Heart left ventricle (tissue), 16 donors: ENCODE data around the gene NEK10. TPM values are rescaled to one million over a fixed set of nuclear protein-coding genes. Genes with fewer than 3 reads are reported as not detected.

ENCODE experiments used
- ATAC-seq, 4 donors: fragments of 200-7000 bp; cut with Tn5 transposase; one replicate each; pipeline ENCODE4 v1.9.1; 2020 to 2022; ENCODE audit warnings: moderate library complexity in 4 of 4, mild to moderate bottlenecking in 3 of 4, moderate number of reproducible peaks in 1 of 4
- DNase-seq, 5 donors: peaks; one replicate each; pipeline ENCODE4 v3.0.0-alpha.2; 2020
- H3K27ac ChIP-seq, 12 donors: fragments of 200-600 bp; sonication (generic) in 4 of 12; one replicate each; pipeline versions ENCODE4 v1.5.0 to v1.8.0; 2016 to 2022; ENCODE audit warnings: mild to moderate bottlenecking in 2 of 12
- H3K27me3 ChIP-seq, 9 donors: fragments of 200-600 bp; sonication (generic) in 2 of 9; one replicate each; pipeline versions ENCODE4 v1.5.1 to v1.8.0; 2016 to 2022; ENCODE audit warnings: mild to moderate bottlenecking in 3 of 9
- H3K36me3 ChIP-seq, 9 donors: fragments of 200-600 bp; sonication (generic) in 2 of 9; one replicate each; pipeline versions ENCODE4 v1.5.0 to v1.8.0; 2018 to 2022; ENCODE audit warnings: mild to moderate bottlenecking in 2 of 9
- H3K4me1 ChIP-seq, 12 donors: fragments of 200-600 bp; sonication (generic) in 4 of 12; one replicate each; pipeline versions ENCODE4 v1.5.0 to v1.8.0; 2016 to 2022; ENCODE audit warnings: mild to moderate bottlenecking in 3 of 12
- H3K4me3 ChIP-seq, 12 donors: fragments of 200-600 bp; sonication (generic) in 4 of 12; one replicate each; pipeline versions ENCODE4 v1.5.0 to v1.8.0; 2017 to 2022; ENCODE audit warnings: mild to moderate bottlenecking in 9 of 12, moderate library complexity in 4 of 12
- H3K9me3 ChIP-seq, 12 donors: fragments of 200-600 bp; sonication (generic) in 4 of 12; one replicate each; pipeline versions ENCODE4 v1.5.0 to v1.8.0; 2016 to 2022; ENCODE audit warnings: mild to moderate bottlenecking in 1 of 12
- POLR2A ChIP-seq, 2 donors: fragments of 450-650 bp; IDR thresholded peaks; one replicate each; pipeline ENCODE4 v1.6.1; 2017; ENCODE audit warnings: antibody characterized with exemption in 2 of 2, mild to moderate bottlenecking in 2 of 2, moderate library complexity in 2 of 2
- WGBS, 4 donors: extraction: QIAGEN DNeasy Blood & Tissue Kit in 2 of 4; methylation state at CpG; one replicate each; pipeline versions ENCODE4 v1.1.5 to v1.1.7; 2013 to 2018; 5-methylcytosine and 5-hydroxymethylcytosine counted together
- intact Hi-C, 10 donors: fragments of 100-400 bp; cut with DNase I; formaldehyde crosslinking; loops; one replicate each; pipeline versions ENCODE4 v1.11.1 to v1.14.2; 2022
- polyA plus RNA-seq, 2 donors: library from polyadenylated mRNA; stranded (reverse); fragments of 200-250 nt; gene quantifications; one replicate each; pipeline ENCODE4 v1.2.3, GENCODE V29; 2013
- total RNA-seq, 9 donors: library from RNA; depleted of rRNA in 2 of 9; stranded (reverse); fragments of >200 nt in 2 of 9; fragmentation: NEBNext Ultra II Directional in 3 of 9; extraction: Animal tissue kit (Norgen Biotek cat#: 25700) in 3 of 9; gene quantifications; one replicate each; pipeline versions ENCODE4 v1.1.0 to v1.2.4, GENCODE V29; 2016 to 2023
- TF ChIP-seq, protein P1 (sequence below), 12 donors: fragments of 200-600 bp; sonication (generic) in 4 of 12; IDR thresholded peaks; one replicate each; pipeline versions ENCODE4 v1.5.0 to v1.8.0; 2018 to 2022; ENCODE audit warnings: antibody characterized with exemption in 12 of 12, mild to moderate bottlenecking in 5 of 12
- donor health status: ischemic (EF 13 %, LVEDD 7.1; RV severe dilation, severe dysfunction).
- donor health status: healthy with polysubstance abuse.
- donor health status: DM: no; HTN: yes; CAD: no.
- donor health status: DM: no; HTN: no; CAD: no.
- donor health status: ischemic (EF 25% LVEDD 6.9; RV normal size, moderate dysfunction).
- donor health status: ischemic (EF 25% LVEDD 5.7; RV mildly dilated, moderate dysfunction).
- donor health status: healthy.
- donor health status: DM: yes; HTN: yes; CAD: no.
- donor health status: ischemic (EF 35%, LVEDD 5.7; RV mildly dilated, moderate dysfunction).
- donor health status: nonischemic (EF 11% LVEDD 7.7; RV severe dilation, severe dysfunction).
- donor health status: DM: yes; HTN: yes; CAD: no.
- donor health status: PGD.
- donor health status: ischemic (EF 29% LVEDD 5.4; RV normal size, mild dysfunction).
- donor health status: nonischemic (EF 23%, LVEDD 6.1; RV moderate dilation, normal function).

The NEK10 gene
- total and polyA plus RNA-seq, 11 donors, result 0.72 to 22.5 (median 7.1) TPM

DNA sequence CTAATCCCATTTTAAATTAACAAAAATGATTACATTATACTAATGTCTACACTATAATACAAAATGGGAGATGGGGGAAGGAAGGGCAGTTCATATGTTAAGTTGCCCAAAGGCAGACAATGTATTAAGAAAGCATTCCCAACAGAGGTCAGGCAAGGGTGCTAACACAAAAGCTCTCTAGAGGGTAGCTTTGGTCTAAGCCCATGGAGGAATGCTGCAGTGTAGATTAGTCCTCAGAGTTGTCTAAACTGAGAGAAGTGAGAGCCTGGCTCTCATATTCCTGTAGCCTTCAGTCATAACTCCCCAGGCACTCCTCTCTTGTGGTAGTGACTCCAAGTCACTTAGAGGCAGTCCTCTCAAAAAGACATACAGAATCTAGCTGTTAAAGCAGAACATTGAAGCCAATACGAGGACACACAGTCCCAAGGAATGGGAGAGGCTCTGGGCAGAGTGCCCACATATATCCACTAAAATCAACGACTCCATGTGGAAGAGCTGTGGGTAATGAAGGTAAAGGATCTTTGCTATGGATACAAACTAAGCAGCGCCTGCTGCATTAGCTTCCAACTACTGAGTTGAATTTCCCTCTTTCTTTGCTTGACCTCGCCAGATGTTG, 14.5 kb downstream of the NEK10 start:
- no peaks in the 10 kb centered on the region for H3K36me3 ChIP-seq
- TF ChIP-seq, protein P1, sequence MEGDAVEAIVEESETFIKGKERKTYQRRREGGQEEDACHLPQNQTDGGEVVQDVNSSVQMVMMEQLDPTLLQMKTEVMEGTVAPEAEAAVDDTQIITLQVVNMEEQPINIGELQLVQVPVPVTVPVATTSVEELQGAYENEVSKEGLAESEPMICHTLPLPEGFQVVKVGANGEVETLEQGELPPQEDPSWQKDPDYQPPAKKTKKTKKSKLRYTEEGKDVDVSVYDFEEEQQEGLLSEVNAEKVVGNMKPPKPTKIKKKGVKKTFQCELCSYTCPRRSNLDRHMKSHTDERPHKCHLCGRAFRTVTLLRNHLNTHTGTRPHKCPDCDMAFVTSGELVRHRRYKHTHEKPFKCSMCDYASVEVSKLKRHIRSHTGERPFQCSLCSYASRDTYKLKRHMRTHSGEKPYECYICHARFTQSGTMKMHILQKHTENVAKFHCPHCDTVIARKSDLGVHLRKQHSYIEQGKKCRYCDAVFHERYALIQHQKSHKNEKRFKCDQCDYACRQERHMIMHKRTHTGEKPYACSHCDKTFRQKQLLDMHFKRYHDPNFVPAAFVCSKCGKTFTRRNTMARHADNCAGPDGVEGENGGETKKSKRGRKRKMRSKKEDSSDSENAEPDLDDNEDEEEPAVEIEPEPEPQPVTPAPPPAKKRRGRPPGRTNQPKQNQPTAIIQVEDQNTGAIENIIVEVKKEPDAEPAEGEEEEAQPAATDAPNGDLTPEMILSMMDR (IDR thresholded peaks at IDR 0.05), result no peak
- no peak for TF ChIP-seq POLR2A (IDR thresholded peaks at IDR 0.05)
- WGBS, 4 donors, result 69 to 73% (median 69%) methylated on average over 4 of the region's 4 CpGs
- DNase-seq, result no peak
- no peak overlapping the region for H3K27ac ChIP-seq
- intact Hi-C loops, result loop anchor here in 1 of 10 donors (5.0 kb wide), 1 partner anchor 873 kb away; no protein-coding TSS in a partner anchor
- no peaks in the 10 kb centered on the region for H3K27me3 ChIP-seq
- no peak for ATAC-seq
- no peaks in the 10 kb centered on the region for H3K9me3 ChIP-seq
- no peak overlapping the region for H3K4me3 ChIP-seq
- H3K4me1 ChIP-seq, result peaks cover 0 to 18% (median 0%) of the 10 kb centered on the region in 12 donors

DNA sequence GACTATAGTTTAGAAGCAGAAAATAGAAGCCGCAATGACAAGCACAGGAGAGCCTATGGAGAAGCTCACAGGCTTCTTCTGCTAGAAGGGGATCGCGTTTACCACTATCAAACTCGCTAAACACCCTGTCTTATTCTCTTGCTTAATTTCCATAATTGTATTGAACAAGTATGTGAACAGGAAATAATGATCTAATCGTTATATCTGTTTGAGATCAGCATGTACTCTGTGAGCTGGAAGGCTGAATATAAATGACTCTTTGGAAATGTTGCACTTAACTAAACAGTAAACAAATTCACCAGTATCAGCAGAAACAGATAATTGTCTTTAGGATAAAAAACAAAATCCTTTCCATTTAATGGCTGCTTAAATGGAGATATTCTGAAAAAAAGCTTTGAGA, 15.0 kb downstream of the NEK10 start:
- Histone ChIP-seq H3K27me3 (no peaks in the 10 kb centered on the region), H3K4me3 (no peak overlapping the region), H3K36me3 (no peaks in the 10 kb centered on the region), H3K4me1 (peaks cover 0 to 14% (median 0%) of the 10 kb centered on the region in 12 donors), H3K9me3 (no peaks in the 10 kb centered on the region), H3K27ac (no peak overlapping the region)
- WGBS, 4 donors, result 64 to 75% (median 70%) methylated on average over 5 of the region's 5 CpGs
- intact Hi-C loops, result no loop called here
- TF ChIP-seq, protein P1 (IDR thresholded peaks at IDR 0.05), result no peak
- TF ChIP-seq POLR2A (IDR thresholded peaks at IDR 0.05), result no peak
- ATAC-seq (no peak), DNase-seq (no peak)

DNA sequence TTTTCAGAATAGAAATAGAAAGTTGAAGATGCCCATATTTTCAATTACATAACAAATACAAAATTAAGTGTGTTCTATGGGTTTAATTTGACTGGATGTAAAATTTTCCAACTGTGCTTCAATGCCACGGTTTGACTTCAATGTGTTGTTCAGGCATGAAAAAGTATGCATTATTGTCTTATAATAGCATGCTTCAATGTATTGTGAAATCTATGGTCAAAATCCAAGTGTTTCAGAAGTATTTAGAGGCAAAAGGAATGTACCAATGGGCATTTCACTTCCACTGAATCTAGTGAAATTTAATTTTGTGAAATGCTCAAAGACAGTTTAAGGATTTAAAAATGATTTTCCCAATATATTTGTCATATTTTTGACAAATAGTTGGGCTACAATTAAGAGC, 16.0 kb downstream of the NEK10 start:
- H3K9me3 ChIP-seq, result no peaks in the 10 kb centered on the region
- intact Hi-C loops, result no loop called here
- 83 to 88% (median 87%) methylated on average over 1 of the region's 1 CpG for WGBS, 4 donors
- peaks cover 0 to 5% (median 0%) of the 10 kb centered on the region in 12 donors for H3K4me1 ChIP-seq
- ATAC-seq, result no peak
- H3K27ac ChIP-seq, result no peak overlapping the region
- no peak for TF ChIP-seq POLR2A (IDR thresholded peaks at IDR 0.05)
- TF ChIP-seq, protein P1 (IDR thresholded peaks at IDR 0.05), result no peak
- no peak for DNase-seq
- no peaks in the 10 kb centered on the region for H3K27me3 ChIP-seq
- no peaks in the 10 kb centered on the region for H3K36me3 ChIP-seq
- no peak overlapping the region for H3K4me3 ChIP-seq

DNA sequence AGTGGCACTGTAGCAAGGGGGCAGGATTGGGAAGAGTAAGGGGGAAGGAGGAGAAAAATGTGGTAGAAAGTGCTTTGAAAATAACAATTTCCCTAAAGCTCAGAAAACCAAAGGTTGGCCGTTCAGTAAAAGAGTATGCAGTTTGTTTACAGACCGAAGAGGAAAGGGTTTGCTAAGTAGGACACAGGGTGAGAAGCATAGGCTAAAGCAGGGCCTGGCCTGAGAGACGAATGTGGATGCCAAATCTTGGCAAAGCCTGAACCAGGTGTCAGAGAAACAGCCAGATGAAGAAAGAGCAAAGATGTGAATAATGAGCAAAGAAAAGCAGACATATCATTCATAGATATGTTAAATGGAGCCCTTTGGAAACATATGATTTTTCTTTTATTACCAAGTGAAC, 17.1 kb downstream of the NEK10 start:
- intact Hi-C loops, result no loop called here
- DNase-seq, result no peak
- H3K9me3 ChIP-seq, result no peaks in the 10 kb centered on the region
- no peak for ATAC-seq
- H3K27me3 ChIP-seq, result no peaks in the 10 kb centered on the region
- no peak overlapping the region for H3K27ac ChIP-seq
- H3K4me1 ChIP-seq, result peaks cover 0 to 3% (median 0%) of the 10 kb centered on the region in 12 donors
- 70 to 73% (median 71%) methylated on average over 3 of the region's 3 CpGs for WGBS, 4 donors
- H3K4me3 ChIP-seq, result no peak overlapping the region
- TF ChIP-seq, protein P1 (IDR thresholded peaks at IDR 0.05), result no peak
- TF ChIP-seq POLR2A (IDR thresholded peaks at IDR 0.05), result no peak
- H3K36me3 ChIP-seq, result no peaks in the 10 kb centered on the region
